Activated naive CD4-positive, alpha-beta T cell treated with anti-CD3 and anti-CD28 coated beads, Interleukin-2, amount 10 ng/mL, durations not matched to agents 7 days and 5 days (primary cell): ENCODE measurements around the gene IL18RAP.

ENCODE experiments used
- CTCF ChIA-PET: fragments of 350-600 bp; sonication (Branson Sonifier 250); formaldehyde crosslinking; loops from one replicate; lab custom pipeline; 2021; ENCODE audit warnings: antibody characterized with exemption; lab: Charles Lee
- DNase-seq: peaks from one replicate; pipeline ENCODE4 v3.0.0-alpha.2; 2020
- H3K27ac Mint-ChIP-seq: one replicate; pipeline ENCODE4 v1.8.0; 2021; ENCODE audit warnings: mild to moderate bottlenecking, moderate library complexity, mixed read lengths
- H3K27me3 Mint-ChIP-seq: one replicate; pipeline ENCODE4 v1.8.0; 2021; ENCODE audit warnings: mild to moderate bottlenecking, mixed read lengths
- H3K36me3 Mint-ChIP-seq: one replicate; pipeline ENCODE4 v1.8.0; 2021; ENCODE audit warnings: mixed read lengths
- H3K4me1 Mint-ChIP-seq: one replicate; pipeline ENCODE4 v1.8.0; 2021; ENCODE audit warnings: mixed read lengths
- H3K4me3 Mint-ChIP-seq: one replicate; pipeline ENCODE4 v1.8.0; 2021; ENCODE audit warnings: mild to moderate bottlenecking, moderate library complexity, mixed read lengths
- H3K9me3 Mint-ChIP-seq: one replicate; pipeline ENCODE4 v1.8.0; 2021; ENCODE audit warnings: mixed read lengths

IL18RAP gene

GRCh38 chr2:102451968-102452367 lies 29.0 kb downstream of the IL18RAP start:
- H3K27me3 Mint-ChIP-seq = peaks cover 3% of the 10 kb centered on the region
- CTCF ChIA-PET = interaction anchor here (0.8 to 2.1 kb wide), 6 partner anchors 9 to 446 kb away, joined by 3 to 12 read pairs (median 4); no protein-coding TSS in a partner anchor
- no peaks in the 10 kb centered on the region for H3K9me3 Mint-ChIP-seq
- DNase-seq = no peak
- no peak overlapping the region for H3K4me3 Mint-ChIP-seq
- peaks cover 6% of the 10 kb centered on the region for H3K36me3 Mint-ChIP-seq
- H3K27ac Mint-ChIP-seq = no peak overlapping the region
- peaks cover 25% of the 10 kb centered on the region for H3K4me1 Mint-ChIP-seq

DNA sequence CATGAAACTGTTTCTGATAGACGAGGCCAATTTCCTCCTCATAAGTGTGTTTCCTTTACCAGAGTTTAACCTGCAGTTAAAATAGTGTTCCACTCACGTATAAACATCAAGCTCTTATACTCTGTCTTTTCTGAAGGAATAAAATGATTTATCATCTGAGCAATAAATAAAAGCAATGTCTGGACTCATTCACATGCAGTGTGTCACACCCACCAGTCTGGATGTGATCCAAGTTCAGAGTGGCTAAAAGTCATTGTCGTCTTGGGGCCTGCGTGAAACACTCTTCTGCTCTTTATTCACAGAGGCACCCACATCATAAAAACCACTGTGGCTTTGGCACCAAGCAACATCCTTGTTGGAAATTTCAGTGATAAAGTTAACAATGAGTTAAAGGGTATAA lies 30.5 kb downstream of the IL18RAP start:
- peaks cover 7% of the 10 kb centered on the region for H3K27me3 Mint-ChIP-seq
- no peak overlapping the region for H3K4me3 Mint-ChIP-seq
- peaks cover 4% of the 10 kb centered on the region for H3K36me3 Mint-ChIP-seq
- H3K27ac Mint-ChIP-seq = no peak overlapping the region
- peaks cover 25% of the 10 kb centered on the region for H3K4me1 Mint-ChIP-seq
- H3K9me3 Mint-ChIP-seq = no peaks in the 10 kb centered on the region
- CTCF ChIA-PET = interaction anchor here (0.9 to 2.8 kb wide), 3 partner anchors 9 to 218 kb away, joined by 3 to 10 read pairs (median 6); no protein-coding TSS in a partner anchor
- DNase-seq = no peak

GRCh38 chr2:102455061-102455670 lies 32.2 kb downstream of the IL18RAP start:
- H3K4me1 Mint-ChIP-seq = peaks cover 23% of the 10 kb centered on the region
- CTCF ChIA-PET = interaction anchor here (0.6 to 2.8 kb wide), 6 partner anchors 13 to 571 kb away, joined by 3 to 10 read pairs (median 3); partner anchors contain the start of gene SLC9A4
- DNase-seq = no peak
- no peaks in the 10 kb centered on the region for H3K9me3 Mint-ChIP-seq
- peaks cover 11% of the 10 kb centered on the region for H3K27me3 Mint-ChIP-seq
- H3K4me3 Mint-ChIP-seq = no peak overlapping the region
- H3K27ac Mint-ChIP-seq = no peak overlapping the region
- H3K36me3 Mint-ChIP-seq = peaks cover 4% of the 10 kb centered on the region

DNA sequence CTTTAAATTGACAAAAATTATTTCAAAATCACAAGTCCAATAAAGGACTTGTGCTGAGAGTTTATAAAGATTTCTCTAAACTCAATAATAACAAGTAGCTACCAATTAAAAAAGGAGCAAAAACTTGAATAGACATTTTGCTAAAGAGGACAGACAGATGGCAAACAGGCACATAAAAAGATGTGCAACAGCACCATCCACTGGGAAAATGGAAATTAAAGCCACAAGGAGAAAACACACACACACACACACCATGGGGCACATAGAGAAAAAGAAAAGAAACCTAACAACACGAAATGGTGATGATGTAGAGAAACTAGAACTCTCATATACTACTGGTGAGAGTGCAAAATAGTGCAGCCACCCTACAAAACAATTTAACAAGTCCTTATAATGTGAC lies 37.5 kb downstream of the IL18RAP start:
- H3K36me3 Mint-ChIP-seq = peaks cover 4% of the 10 kb centered on the region
- peaks cover 35% of the 10 kb centered on the region for H3K27me3 Mint-ChIP-seq
- no peak for DNase-seq
- H3K4me3 Mint-ChIP-seq = no peak overlapping the region
- no peaks in the 10 kb centered on the region for H3K9me3 Mint-ChIP-seq
- peaks cover under 1% of the 10 kb centered on the region for H3K4me1 Mint-ChIP-seq
- CTCF ChIA-PET = interaction anchor here (0.7 to 1.0 kb wide), 4 partner anchors 209 to 437 kb away, joined by 3 to 4 read pairs (median 3); no protein-coding TSS in a partner anchor
- H3K27ac Mint-ChIP-seq = no peak overlapping the region

DNA sequence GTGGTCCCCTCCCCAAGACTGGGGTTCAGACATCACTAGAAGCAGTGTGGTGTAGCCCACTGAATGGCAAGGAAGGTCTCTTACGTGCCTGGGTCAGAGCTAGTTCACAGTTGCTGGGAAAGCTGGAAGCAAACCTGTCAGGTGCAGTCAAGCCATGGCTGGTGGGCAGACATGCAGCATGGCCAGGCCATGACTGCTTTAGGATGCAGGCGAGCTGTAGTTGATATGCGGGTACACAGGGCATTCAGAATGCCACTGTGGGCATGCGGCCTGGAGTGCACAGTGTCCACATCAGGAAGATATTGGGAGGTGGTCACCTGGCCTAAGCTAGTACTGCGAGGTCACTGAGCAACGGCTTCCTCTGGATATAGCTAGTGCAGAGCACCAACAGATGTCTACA lies 38.2 kb downstream of the IL18RAP start:
- Mint-ChIP-seq H3K4me1 (no peaks in the 10 kb centered on the region), H3K27ac (no peak overlapping the region), H3K4me3 (no peak overlapping the region), H3K9me3 (no peaks in the 10 kb centered on the region), H3K27me3 (peaks cover 35% of the 10 kb centered on the region), H3K36me3 (no peaks in the 10 kb centered on the region)
- no peak for DNase-seq
- CTCF ChIA-PET = interaction anchor here (1.0 to 2.6 kb wide), 2 partner anchors 12 to 221 kb away, joined by 4 to 12 read pairs; partner anchors contain the start of gene SLC9A4

DNA sequence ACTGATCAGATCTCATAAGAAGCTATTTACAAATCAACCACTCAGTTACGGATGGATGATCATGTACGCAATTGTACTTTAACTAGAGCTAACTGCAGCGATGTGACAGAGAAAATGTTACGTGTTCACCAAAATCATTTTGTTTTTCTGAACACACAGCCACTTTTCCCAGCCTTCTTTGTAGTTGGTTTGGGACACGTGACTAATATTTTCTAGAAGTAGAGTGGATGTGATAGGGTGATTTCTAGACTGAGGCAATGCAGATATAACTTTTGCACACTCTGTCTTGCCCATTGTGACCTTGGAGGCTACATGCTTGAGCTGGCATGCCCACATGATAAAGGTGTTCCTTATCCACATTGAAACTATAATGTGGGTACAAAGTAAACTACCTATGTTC lies 40.2 kb downstream of the IL18RAP start:
- Mint-ChIP-seq H3K9me3 (no peaks in the 10 kb centered on the region), H3K27ac (no peak overlapping the region), H3K4me1 (no peaks in the 10 kb centered on the region), H3K36me3 (no peaks in the 10 kb centered on the region), H3K4me3 (no peak overlapping the region), H3K27me3 (peaks cover 40% of the 10 kb centered on the region)
- CTCF ChIA-PET = interaction anchor here (1.4 to 2.6 kb wide), 2 partner anchors 10 to 19 kb away, joined by 3 to 12 read pairs; partner anchors contain the start of gene SLC9A4
- DNase-seq = no peak

DNA sequence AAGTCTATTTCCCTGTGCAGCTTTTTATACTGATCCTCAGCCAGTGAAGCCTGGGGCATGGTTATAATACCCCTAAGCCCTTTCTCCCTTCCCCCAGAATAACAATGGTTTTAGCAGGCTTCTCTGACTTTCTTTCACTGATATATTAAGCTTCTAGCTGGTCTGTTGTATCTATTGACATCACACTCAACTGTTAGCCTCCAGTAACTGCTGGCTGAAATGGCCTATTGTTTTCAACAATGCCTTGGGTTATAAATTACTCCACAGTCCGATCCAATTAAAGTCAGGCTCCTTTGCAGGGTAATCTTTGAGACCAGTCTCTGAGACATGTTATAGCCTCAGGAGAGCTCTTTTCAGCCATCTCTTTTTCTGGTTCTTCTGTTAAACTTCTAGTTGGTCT lies 47.2 kb downstream of the IL18RAP start:
- H3K9me3 Mint-ChIP-seq = peaks cover 9% of the 10 kb centered on the region
- no peak overlapping the region for H3K4me3 Mint-ChIP-seq
- CTCF ChIA-PET = interaction anchor here (0.7 to 1.6 kb wide), 3 partner anchors 26 to 283 kb away, joined by 3 read pairs; no protein-coding TSS in a partner anchor
- H3K27me3 Mint-ChIP-seq = peaks cover 39% of the 10 kb centered on the region
- no peak for DNase-seq
- peaks cover 3% of the 10 kb centered on the region for H3K36me3 Mint-ChIP-seq
- H3K4me1 Mint-ChIP-seq = no peaks in the 10 kb centered on the region
- H3K27ac Mint-ChIP-seq = no peak overlapping the region

DNA sequence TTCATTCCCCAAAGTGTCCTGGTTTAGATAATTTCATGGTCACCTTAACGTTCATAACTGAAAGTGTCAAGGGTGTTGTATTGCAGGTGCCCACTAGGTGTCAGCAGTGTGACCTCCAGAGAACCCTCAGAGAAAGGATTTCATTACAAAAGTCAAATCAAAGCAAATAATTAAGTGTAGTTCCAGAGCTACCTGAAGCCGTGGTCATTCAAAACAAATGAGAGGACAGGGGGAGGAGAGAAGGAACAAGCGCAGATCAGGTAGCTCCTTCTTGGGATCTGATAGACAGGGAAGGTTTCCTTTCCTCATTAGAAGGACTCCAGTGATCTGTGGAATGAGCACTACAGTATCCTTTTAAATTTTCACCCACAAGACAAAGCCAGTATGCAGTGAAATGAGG lies 50.1 kb downstream of the IL18RAP start, which contains the start of gene SLC9A4:
Gene SLC9A4, plus strand, starts transcription at position 207 of the 400 bp plus-strand sequence. CDS start 534 bp downstream, outside the sequence.
- CTCF ChIA-PET = interaction anchor here (0.7 to 3.2 kb wide), 21 partner anchors 11 to 497 kb away, joined by 3 to 22 read pairs (median 4); no protein-coding TSS in a partner anchor
- Mint-ChIP-seq H3K9me3 (peaks cover 9% of the 10 kb centered on the region), H3K4me1 (no peaks in the 10 kb centered on the region), H3K4me3 (no peak within 1 kb of the TSS), H3K27me3 (peaks cover 34% of the 10 kb centered on the region), H3K36me3 (peaks cover 3% of the 10 kb centered on the region), H3K27ac (no peak within 1 kb of the TSS)
- DNase-seq = peak; percentile 70

DNA sequence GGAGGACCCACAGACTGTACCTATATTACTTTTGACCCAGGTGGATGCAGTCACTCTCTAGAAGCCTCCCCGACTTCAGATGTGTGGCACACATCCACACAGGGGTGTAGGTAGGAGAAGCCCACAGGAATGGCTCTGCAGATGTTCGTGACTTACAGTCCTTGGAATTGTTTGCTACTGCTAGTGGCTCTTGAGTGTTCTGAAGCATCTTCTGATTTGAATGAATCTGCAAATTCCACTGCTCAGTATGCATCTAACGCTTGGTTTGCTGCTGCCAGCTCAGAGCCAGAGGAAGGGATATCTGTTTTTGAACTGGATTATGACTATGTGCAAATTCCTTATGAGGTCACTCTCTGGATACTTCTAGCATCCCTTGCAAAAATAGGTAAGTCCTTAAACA lies 50.7 kb downstream of the IL18RAP start:
- CTCF ChIA-PET = interaction anchor here (0.7 to 3.2 kb wide), 21 partner anchors 10 to 498 kb away, joined by 3 to 22 read pairs (median 4); no protein-coding TSS in a partner anchor

DNA sequence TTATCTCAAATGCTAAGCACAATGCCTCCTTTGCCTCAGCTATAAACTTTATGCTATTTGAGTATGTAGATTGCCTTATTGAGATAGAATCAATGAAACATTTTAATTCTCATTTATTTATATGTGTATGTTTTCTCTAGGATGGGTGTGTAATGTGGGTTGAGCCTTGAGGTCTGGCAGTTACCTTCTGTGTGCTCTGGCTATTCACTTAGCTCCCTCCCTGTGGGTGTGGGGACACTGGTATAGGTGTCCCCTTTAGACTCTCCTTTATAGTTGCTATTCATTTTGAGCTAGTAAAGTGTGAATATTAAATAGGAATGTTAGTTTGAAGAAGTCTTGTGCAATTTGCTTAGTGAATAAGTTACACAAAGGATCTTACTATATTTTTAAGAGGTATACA lies 51.8 kb downstream of the IL18RAP start:
- H3K4me1 Mint-ChIP-seq = no peaks in the 10 kb centered on the region
- H3K27me3 Mint-ChIP-seq = peaks cover 38% of the 10 kb centered on the region
- no peak overlapping the region for H3K27ac Mint-ChIP-seq
- CTCF ChIA-PET = interaction anchor here (0.9 to 2.8 kb wide), 6 partner anchors 14 to 228 kb away, joined by 3 to 18 read pairs (median 5); no protein-coding TSS in a partner anchor
- H3K9me3 Mint-ChIP-seq = peaks cover 7% of the 10 kb centered on the region
- peaks cover 3% of the 10 kb centered on the region for H3K36me3 Mint-ChIP-seq
- H3K4me3 Mint-ChIP-seq = no peak overlapping the region
- DNase-seq = no peak

More for the DNA sequence above, 50.7 kb downstream of the IL18RAP start:
- Mint-ChIP-seq H3K27me3 (peaks cover 33% of the 10 kb centered on the region), H3K9me3 (peaks cover 9% of the 10 kb centered on the region), H3K36me3 (peaks cover 3% of the 10 kb centered on the region), H3K4me3 (no peak overlapping the region), H3K27ac (no peak overlapping the region), H3K4me1 (no peaks in the 10 kb centered on the region)
- no peak for DNase-seq

- Mint-ChIP-seq H3K27ac (no peak overlapping the region), H3K4me3 (no peak overlapping the region), H3K27me3 (peaks cover 24% of the 10 kb centered on the region), H3K9me3 (no peaks in the 10 kb centered on the region), H3K36me3 (no peaks in the 10 kb centered on the region), H3K4me1 (no peaks in the 10 kb centered on the region)
- no peak for DNase-seq
- CTCF ChIA-PET = interaction anchor here (0.9 kb wide), 1 partner anchor 9 kb away, joined by 4 read pairs; no protein-coding TSS in a partner anchor
Observed at GRCh38 chr2:102478686-102479470, 55.9 kb downstream of the IL18RAP start.

DNA sequence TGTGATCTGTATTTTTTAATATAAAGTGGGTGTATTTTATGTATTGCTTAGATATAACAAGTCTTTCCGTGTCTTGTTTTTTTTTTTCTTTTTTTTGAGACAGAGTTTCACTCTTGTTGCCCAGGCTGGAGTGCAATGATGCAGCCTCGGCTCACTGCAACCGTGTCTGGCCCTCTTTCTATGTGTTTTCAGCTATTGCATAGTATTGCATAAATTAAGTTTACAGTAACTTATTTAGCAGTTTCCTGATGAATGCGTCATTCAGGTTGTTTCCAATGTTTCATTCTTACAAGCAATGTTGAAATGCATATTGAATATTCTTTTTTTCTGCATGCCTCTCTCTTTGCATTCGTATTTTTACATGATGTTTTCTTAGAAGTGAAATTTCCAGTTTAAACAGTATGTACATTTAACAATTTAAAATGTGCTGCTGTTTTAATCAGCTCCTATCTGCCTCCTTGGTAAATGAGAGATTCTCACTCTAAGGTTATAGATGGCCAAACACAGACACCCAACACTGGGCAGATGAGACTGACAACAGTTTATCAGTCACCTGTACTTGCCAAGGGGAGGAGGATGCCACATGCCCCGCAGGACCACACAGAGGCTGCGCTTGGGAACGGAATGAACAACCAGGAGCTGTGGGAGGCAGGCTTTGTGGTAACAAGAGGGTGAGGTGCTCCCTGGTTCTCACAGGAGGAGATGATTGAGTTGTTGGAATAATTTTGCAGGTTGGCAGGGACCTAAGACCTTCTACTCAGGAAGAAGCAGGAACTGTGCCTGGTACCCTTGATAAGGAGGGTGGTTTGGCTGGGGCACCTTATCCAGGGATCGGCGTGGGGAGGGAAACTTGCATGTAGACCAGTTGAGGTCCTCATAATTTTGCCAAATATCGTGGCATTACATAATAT lies 57.6 kb downstream of the IL18RAP start:
- CTCF ChIA-PET = no interaction called here
- Mint-ChIP-seq H3K4me1 (no peaks in the 10 kb centered on the region), H3K27me3 (peaks cover 33% of the 10 kb centered on the region), H3K36me3 (no peaks in the 10 kb centered on the region), H3K4me3 (no peak overlapping the region), H3K9me3 (no peaks in the 10 kb centered on the region), H3K27ac (no peak overlapping the region)
- no peak for DNase-seq

DNA sequence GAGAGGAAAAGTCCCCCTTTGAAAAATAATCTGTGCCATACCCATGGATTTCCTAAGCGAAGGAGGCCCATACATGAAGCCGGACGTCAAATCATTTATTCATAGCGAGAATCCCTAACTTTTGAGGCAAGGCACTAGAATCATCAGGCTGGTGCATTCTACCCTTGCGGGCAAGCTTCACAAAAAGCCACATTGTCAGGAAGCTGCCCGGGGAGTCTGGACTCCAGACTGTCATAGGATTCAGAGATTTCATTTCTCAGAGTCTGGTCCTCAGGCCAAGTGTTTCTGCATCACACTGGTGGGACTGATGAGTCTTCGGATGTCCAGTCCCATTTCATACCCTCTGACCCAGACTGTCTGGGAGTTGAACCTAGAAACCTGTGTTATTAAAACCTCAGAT lies 59.0 kb downstream of the IL18RAP start:
- Mint-ChIP-seq H3K27ac (no peak overlapping the region), H3K4me1 (no peaks in the 10 kb centered on the region), H3K4me3 (no peak overlapping the region), H3K36me3 (no peaks in the 10 kb centered on the region), H3K27me3 (peaks cover 36% of the 10 kb centered on the region), H3K9me3 (no peaks in the 10 kb centered on the region)
- DNase-seq = no peak
- CTCF ChIA-PET = no interaction called here
